GM19351 (cell line): Measurements from ENCODE around the gene GDA.
"Not testable (repeated sequence)": the region's sequence is repeated elsewhere in the genome, so short reads cannot be mapped to it uniquely, and the experiment has no call there.

Source experiments
- ATAC-seq: cut with Tn5 transposase; IDR thresholded peaks from one replicate; pipeline ENCODE4 v1.9.1; 2021; ENCODE audit warnings: mild to moderate bottlenecking, moderate library complexity; ENCODE audit not compliant: unreplicated experiment

GDA gene

GRCh38 chr9:72204062-72204461 is 54.8 kb downstream of the GDA start:
- ATAC-seq, result no peak

- peak; percentile 59 for ATAC-seq
Observed at GRCh38 chr9:72205513-72205912, 56.3 kb downstream of the GDA start.

- no peak for ATAC-seq
Observed at GRCh38 chr9:72207278-72207677, 58.0 kb downstream of the GDA start.

GRCh38 chr9:72210522-72210921 is 61.3 kb downstream of the GDA start:
- no peak for ATAC-seq

GRCh38 chr9:72211047-72211446 is 61.8 kb downstream of the GDA start:
- ATAC-seq, result no peak

- no peak for ATAC-seq
Observed at GRCh38 chr9:72213906-72214305, 64.7 kb downstream of the GDA start.

GRCh38 chr9:72217306-72217842 is 68.1 kb downstream of the GDA start:
- no peak for ATAC-seq

GRCh38 chr9:72220589-72220988 is 71.3 kb downstream of the GDA start:
- ATAC-seq, result no peak

GRCh38 chr9:72226146-72226812 is 77.0 kb downstream of the GDA start:
- no peak for ATAC-seq

- ATAC-seq, result no peak
Observed at GRCh38 chr9:72228282-72228681, 79.0 kb downstream of the GDA start.

GRCh38 chr9:72232778-72233177 is 83.5 kb downstream of the GDA start:
- no peak for ATAC-seq

GRCh38 chr9:72247549-72247948 is 98.3 kb downstream of the GDA start:
- ATAC-seq, result no peak

GRCh38 chr9:72251589-72251988 is 102.3 kb downstream of the GDA start:
- ATAC-seq, result no peak

GRCh38 chr9:72254901-72255545 is 105.8 kb downstream of the GDA start:
- ATAC-seq, result no peak

- ATAC-seq, result no peak
Observed at GRCh38 chr9:72255569-72255968, 106.3 kb downstream of the GDA start.

- ATAC-seq, result no peak
Observed at GRCh38 chr9:72256931-72257330, 107.7 kb downstream of the GDA start.

GRCh38 chr9:72257814-72258213 is 108.6 kb downstream of the GDA start:
- no peak for ATAC-seq

- ATAC-seq, result no peak
Observed at GRCh38 chr9:72262063-72262462, 112.8 kb downstream of the GDA start.

- ATAC-seq, result no peak
Observed at GRCh38 chr9:72263572-72263971, 114.3 kb downstream of the GDA start.

GRCh38 chr9:72268961-72269360 is 119.7 kb downstream of the GDA start:
- no peak for ATAC-seq

- ATAC-seq, result not testable (repeated sequence)
Observed at GRCh38 chr9:72270359-72270758, 121.1 kb downstream of the GDA start.
